ENCODE data around the gene CISTR. TPM values are rescaled to one million over a fixed set of nuclear protein-coding genes. Genes with fewer than 3 reads are reported as not detected.

The CISTR gene
- total RNA-seq, 4 donors from 2014 or later: not detected

DNA sequence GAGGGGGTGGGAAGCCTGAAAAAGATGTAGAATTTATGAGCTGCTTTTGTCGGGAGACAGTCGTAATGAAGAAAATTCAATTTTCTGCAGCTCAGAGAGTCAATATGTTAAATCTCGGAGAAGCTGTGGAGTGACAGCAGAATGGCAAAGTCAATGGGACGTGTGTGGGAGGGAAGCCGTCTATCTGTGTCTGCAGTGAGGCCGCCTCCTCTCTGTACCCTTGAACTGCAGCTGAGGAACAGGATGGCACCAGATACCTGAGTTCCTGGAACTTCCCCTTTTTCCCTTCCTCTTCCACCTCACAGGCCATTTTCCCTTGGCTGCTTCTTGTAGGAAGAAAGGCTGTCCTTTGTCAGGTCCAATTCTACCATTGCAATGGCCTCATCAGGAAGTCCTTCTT lies 15.2 kb downstream of the CISTR start:
- no peak overlapping the region for H3K27ac ChIP-seq
- intact Hi-C loops (cut with DNase I): no loop called here
- DNase-seq: no peak
- H3K9me3 ChIP-seq: no peaks in the 10 kb centered on the region
- H3K27me3 ChIP-seq: peaks cover 0 to 72% (median 16%) of the 10 kb centered on the region in 4 donors
- no peaks in the 10 kb centered on the region for H3K36me3 ChIP-seq
- H3K4me1 ChIP-seq: peaks cover 0 to 22% (median 16%) of the 10 kb centered on the region in 3 donors
- TF ChIP-seq CTCF (IDR thresholded peaks at IDR 0.05): no peak
- no peak for TF ChIP-seq POLR2A (IDR thresholded peaks at IDR 0.05)
- WGBS, 2 donors: 82 to 85% methylated on average over 6 of the region's 6 CpGs
- no peak overlapping the region for H3K4me3 ChIP-seq

- Histone ChIP-seq H3K36me3 (no peaks in the 10 kb centered on the region), H3K27ac (no peak overlapping the region), H3K4me1 (peaks cover 0 to 22% (median 16%) of the 10 kb centered on the region in 3 donors), H3K27me3 (peaks cover 0 to 61% (median 16%) of the 10 kb centered on the region in 4 donors), H3K9me3 (no peaks in the 10 kb centered on the region), H3K4me3 (no peak overlapping the region)
- 20 to 55% methylated on average over 1 to 2 of the region's 2 CpGs for WGBS, 2 donors
- intact Hi-C loops (cut with DNase I): no loop called here
- TF ChIP-seq CTCF (IDR thresholded peaks at IDR 0.05) (no peak), POLR2A (IDR thresholded peaks at IDR 0.05) (no peak)
- no peak for DNase-seq
Measured at GRCh38 chr12:53735556-53735955, 16.2 kb downstream of the CISTR start.

GRCh38 chr12:53734425-53734824 lies 17.4 kb downstream of the CISTR start:
- H3K27ac ChIP-seq: no peak overlapping the region
- intact Hi-C loops (cut with DNase I): no loop called here
- peaks cover 0 to 50% (median 8%) of the 10 kb centered on the region in 4 donors for H3K27me3 ChIP-seq
- H3K9me3 ChIP-seq: no peaks in the 10 kb centered on the region
- 82 to 84% methylated on average over 9 of the region's 9 CpGs for WGBS, 2 donors
- H3K36me3 ChIP-seq: no peaks in the 10 kb centered on the region
- no peak for TF ChIP-seq POLR2A (IDR thresholded peaks at IDR 0.05)
- TF ChIP-seq CTCF (IDR thresholded peaks at IDR 0.05): no peak
- H3K4me1 ChIP-seq: peaks cover 0 to 14% (median 8%) of the 10 kb centered on the region in 3 donors
- no peak overlapping the region for H3K4me3 ChIP-seq
- DNase-seq: no peak

- Histone ChIP-seq H3K9me3 (no peaks in the 10 kb centered on the region), H3K27me3 (peaks cover 0 to 44% (median 3%) of the 10 kb centered on the region in 4 donors), H3K27ac (no peak overlapping the region), H3K36me3 (no peaks in the 10 kb centered on the region), H3K4me3 (no peak overlapping the region), H3K4me1 (peaks cover 0 to 8% (median 3%) of the 10 kb centered on the region in 3 donors)
- DNase-seq: no peak
- WGBS, 2 donors: 56% methylated on average over 4 of the region's 5 CpGs; no CpG with 5 or more reads in 1 of the 2 donors
- TF ChIP-seq POLR2A (IDR thresholded peaks at IDR 0.05) (no peak), CTCF (IDR thresholded peaks at IDR 0.05) (no peak)
- intact Hi-C loops (cut with DNase I): no loop called here
Measured at GRCh38 chr12:53733807-53734200, 18.0 kb downstream of the CISTR start.

DNA sequence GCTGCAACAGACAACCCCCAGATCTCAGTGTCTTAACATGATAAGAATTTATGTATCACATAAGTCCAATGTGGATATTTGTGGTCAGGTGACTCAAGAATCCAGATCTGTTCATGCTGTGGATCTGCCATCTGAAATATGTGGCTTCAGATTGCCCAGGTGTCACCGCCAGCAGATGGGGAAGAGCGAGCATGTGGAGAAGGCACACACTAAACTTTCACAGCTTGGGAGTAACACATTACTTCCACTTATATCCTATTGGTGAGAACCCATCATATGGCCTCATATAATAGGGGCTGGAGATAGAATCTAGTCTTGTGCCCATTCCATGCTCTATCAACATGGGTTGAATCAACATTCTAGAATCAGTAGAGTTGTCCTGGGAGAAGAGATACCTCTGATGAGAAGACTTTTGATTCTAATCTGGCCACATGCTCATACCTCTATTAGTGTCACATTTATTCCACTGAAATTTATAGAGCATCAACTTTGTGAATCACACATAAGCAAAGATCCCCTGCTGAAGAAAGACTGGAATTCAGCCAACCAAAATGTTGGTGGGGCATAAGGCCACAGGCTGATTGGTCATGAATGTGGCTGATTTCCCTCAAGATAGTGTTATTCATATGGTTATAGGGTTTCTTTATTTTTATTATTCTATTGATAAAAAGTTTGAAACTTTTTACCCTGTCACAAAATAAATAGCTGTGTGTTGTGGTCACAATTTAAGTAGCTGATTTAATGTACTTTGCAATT lies 18.6 kb downstream of the CISTR start:
- Histone ChIP-seq H3K27me3 (peaks cover 0 to 38% (median under 1%) of the 10 kb centered on the region in 4 donors), H3K9me3 (no peaks in the 10 kb centered on the region), H3K36me3 (no peaks in the 10 kb centered on the region), H3K4me1 (peaks cover 0 to 2% (median 0%) of the 10 kb centered on the region in 3 donors), H3K4me3 (no peak overlapping the region), H3K27ac (no peak overlapping the region)
- intact Hi-C loops (cut with DNase I): no loop called here
- WGBS, 2 donors: 88 to 95% methylated on average over 2 of the region's 2 CpGs
- DNase-seq: no peak
- no peak for TF ChIP-seq CTCF (IDR thresholded peaks at IDR 0.05)
- no peak for TF ChIP-seq POLR2A (IDR thresholded peaks at IDR 0.05)
